HG02610 (cell line): ENCODE results near the gene KDM2B.
"Not testable (repeated sequence)": the region's sequence is repeated elsewhere in the genome, so short reads cannot be mapped to it uniquely, and the experiment has no call there.

Source experiments
- ATAC-seq: cut with Tn5 transposase; IDR thresholded peaks from one replicate; pipeline ENCODE4 v1.9.1; 2021; ENCODE audit warnings: mild to moderate bottlenecking, moderate library complexity; ENCODE audit not compliant: unreplicated experiment

Gene KDM2B

DNA sequence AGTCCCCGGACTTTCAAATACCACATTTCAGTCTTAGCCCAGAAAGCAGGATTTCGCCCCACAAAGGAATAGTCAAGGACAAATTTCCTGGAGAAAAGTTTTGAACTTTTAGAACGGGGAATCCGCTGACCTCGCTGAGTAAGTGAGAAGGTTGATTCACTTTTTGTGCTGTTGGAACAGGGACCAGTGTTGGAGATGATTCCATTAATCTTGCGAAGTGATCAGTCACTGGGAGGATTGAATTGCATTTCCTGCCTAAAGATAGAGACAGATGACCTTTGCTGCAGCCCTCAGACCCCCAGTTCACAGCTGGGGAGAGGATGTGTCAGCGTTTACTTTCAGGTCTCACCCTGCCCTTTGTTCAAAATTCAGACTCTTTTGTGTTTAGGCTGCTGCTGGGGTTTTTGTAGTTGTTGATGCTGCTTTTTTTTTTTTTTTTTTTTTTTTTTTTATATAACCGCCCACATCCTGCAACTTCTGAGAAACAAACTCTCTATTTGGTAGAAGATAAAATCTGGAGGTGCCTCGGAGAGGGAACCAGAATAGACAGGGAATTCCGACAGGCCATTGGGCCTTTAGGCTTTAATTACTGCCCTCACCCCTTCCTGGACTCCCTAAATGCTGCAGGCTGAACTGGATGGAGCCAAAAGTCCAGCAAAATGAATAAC is 9.8 kb upstream of the KDM2B start:
- ATAC-seq = peak; percentile 45

DNA sequence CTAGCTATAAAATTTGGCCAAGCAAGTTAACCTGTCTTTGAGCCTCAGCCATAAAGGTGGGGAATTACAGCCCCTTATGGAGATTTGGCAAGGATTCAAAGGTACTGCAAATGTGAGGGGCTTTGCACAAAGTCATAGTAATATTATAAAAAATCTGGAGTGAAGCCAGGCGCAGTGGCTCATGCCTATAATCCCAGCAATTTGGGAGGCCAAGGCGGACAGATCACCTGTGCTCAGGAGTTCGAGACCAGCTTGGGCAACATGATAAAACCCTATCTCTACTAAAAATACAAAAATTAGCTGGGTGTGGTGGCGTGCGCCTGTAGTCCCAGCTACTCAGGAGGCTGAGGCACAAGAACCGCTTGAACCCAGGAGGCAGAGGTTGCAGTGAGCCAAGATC is 4.1 kb upstream of the KDM2B start:
- not testable (repeated sequence) for ATAC-seq

DNA sequence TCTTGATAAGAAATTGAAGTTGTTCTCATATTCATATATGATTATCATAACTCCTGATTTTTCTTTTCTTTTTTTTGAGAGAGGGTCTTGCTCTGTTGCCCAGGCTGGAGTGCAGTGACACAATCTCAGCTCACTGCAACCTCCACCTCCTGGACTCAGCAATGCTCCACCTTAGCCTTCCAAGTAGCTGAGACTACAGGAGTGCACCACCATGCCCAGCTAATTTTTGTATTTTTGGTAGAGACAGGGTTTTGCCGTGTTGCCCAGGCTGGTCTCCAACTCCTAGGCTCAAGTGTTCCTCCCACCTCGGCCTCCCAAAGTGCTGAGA is 2.5 kb upstream of the KDM2B start:
- not testable (repeated sequence) for ATAC-seq

DNA sequence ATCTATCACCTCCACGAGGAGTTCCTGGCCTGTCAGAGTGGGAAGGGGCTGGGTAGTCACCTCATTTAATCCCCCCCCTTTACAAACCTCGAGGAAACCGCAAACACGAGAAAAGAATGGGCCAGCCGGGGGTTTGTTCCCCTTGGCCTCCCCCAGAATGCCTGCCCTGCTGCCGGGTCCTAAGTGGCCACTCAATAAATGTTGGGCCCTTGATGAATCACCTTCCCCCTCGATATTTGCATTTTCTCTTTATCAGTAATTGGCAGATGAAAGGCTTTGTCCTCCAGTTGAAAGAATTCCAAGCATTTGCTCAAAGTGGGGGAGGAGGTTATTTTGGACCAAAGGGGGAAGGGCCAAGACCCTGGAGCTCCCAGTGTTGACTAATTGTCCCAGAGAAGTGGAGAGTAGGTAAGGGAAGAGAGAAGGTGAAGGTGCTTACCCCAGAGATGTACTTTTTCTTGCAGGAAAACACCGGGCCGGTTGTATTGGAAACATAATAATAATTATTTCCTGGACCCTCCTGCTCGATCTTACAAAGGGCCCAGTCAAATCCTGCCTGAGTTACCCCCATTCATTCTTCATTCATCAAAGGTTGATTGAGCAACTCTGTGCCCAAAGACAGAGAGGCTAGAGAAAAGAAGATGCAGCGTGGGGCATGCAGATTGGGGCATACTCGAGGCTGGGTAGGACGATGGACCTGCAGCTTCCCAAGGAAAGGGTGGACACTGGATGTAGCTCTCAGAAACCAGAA is 1.9 kb upstream of the KDM2B start:
- no peak for ATAC-seq

DNA sequence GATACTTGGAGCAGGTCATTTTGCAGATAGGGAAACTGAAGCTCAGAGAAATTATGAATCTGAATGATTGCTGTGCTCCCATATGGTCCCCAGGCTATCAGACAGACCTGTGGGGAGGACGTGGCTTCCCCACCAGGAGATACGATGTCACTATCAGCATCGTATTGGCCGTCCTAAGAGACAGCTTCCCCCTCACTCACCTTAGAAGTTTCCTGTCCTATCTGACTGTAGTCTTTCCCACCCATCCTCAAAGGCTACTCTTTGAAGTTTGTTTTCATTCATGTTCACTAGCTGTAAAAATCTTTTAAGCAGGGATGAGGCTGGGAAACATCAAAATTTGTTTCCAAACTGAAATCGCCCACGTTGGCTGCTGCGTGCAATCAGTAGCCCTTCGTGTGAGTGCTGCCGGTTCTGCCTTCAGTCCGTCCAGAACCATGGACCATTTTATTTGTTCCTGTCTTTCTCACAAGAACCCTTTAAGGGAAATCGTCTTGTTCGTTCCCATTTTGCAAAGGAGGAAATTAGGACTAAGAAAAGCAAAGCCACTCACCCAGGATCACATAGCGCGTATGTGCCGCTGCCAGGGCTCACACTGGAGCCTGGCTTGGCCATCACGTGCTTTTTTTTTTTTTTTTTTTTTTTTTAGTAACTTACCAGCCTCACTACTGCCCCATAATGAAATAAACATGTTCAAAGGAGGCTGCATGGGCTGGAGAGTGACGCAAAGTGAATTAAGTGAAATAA is 1.0 kb upstream of the KDM2B start:
- ATAC-seq = no peak

DNA sequence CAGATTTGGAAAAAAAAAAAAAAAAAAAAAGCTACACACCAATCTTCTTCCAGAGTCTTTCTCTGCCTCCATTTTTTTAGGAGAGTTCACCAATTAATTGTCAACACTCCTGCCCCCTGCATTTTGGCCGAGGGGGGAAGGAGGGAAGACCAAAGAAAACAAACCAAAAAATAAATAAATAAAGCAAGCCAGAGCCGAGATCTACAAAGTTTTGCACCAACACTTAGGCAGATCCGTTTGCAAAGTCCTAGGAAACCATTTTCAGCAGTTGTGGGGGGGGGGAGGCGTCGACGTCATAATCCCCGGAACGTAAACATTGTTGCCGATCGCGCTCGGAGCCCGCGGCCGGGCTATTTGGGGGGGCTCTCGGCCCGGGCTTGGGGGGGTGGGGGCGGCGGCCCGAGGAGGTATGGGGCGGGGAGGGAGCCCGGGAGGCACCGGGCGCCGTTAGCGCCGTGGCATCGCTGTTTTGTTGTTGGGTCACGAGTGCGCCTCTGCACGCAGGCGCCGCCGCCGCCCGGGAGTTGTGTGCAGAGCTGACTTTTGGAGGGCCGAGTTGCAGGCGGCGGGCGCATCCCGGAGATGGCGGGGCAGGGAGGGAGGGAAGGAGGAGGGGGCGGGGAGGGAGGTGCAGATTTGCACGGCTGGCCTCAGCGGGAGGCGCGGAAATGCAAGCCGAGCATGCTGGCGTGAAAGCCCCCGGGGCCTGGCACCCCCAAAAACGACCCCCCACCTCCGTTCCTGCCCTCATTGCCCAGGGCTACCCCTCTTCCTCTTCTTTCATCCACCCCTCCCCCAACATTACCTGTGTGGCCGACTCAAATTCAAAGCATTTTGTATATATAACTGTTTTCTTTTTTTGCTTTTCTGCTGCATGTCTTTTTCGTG is 598 bp downstream of the KDM2B start:
- no peak for ATAC-seq

DNA sequence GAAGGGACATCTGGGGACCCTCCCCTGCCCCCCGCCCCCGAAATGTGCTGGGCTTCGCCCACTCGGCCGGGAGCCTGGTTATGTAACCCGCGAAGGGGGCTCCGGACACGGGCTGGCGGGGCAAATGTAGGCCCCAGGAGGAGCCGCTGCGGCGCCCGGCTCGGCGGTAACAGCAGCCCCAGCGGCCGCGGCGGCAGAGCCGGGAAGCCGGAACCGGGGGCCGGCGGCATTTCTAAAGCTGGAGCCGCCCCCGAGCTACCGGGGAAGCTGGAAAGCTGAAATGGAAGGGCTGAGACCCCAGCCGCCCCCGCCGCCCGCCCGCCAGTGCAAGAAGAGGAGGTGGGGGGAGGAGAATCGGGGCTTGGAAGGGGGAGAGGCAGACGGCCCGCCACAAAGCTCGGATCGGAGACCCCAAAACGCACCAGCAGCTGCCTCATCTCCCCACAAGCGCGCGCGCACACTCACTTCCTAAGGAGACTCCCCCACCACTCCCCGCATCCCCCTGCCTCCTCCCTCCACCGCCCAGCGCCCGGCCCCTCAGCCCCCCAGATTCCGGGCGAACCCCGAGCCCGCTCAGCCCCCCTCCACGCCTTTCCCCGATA is 1.5 kb downstream of the KDM2B start:
- no peak for ATAC-seq

DNA sequence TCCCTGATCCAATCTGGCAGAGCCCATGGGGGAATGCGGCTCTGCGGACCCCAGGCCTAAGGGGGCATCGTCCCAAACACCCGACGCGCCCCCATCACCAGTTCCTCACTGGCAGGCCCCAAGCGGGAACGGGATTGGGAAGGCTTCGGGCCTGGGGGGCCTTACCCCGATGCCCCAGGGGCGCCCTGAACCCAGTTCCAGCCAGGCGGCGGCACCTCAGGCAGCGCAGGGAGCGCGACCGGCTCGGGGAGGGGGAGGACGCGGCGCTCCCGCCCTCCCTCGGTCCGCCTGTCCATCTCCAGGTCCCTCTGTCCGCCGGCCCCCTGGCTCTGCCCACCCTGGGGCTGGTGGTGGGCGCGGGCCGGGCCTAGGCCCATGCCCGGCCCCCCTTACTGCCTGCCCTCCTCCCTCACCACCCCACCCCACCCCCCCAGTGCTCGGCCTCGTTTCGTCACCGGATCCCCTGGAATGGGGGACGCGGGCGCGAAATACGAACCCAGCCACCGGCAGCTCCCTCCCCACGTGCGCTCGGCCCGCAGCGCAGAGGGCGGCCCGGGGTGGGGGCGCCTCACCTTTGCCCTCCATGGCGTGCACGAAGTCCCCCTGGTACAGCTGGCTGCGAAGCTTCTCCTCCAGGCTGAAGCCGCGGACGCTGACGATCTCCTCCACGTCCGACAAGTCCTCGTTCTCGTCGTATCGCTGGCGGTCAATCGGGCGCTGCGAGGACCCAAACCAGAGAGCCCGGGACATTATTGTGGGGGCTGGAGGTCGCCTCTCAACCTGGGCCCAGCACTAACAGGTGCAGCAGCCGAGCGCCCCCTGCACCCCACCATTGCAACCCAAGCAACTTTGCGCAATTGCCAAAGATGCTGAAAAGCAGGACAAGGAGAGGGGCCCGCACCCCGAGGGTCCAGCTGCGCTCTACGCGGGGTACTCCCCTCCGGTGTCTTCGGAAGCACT is 2.3 kb downstream of the KDM2B start:
- ATAC-seq = no peak

DNA sequence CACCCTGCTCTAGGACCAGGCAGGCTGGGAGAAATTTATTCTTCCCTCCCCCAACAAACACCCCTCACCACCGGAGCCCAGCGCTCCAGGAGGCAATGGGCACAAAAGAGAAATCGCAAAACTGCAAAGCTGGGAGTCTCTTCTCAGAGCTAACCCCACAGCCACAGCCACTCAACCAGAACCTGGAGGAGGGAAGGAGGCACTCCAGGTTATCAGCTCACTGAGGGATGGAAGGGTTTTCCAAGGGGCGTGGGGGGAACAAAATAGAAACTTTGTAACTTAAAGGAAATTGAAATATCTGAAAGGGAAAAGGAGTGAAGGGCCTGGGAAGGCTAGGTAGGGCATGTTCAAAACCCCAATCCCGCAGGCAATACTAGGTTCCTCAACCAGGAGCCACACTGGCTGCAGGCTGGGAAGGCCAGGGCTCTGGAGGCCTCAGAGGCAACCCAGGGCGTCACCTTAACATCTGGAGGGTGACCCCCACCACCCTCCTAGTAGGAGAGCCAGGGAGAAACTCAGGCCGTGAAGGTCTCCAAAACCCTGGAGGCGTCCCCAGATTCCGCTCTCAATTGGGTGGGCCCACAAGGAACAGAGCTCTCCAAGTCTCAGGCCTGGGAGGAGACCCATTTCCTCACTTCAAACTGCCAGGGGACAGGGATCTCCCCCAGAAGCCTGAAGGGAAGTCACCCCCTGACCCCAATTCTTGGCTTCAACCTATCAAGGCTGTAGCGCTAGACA is 3.2 kb downstream of the KDM2B start:
- no peak for ATAC-seq

DNA sequence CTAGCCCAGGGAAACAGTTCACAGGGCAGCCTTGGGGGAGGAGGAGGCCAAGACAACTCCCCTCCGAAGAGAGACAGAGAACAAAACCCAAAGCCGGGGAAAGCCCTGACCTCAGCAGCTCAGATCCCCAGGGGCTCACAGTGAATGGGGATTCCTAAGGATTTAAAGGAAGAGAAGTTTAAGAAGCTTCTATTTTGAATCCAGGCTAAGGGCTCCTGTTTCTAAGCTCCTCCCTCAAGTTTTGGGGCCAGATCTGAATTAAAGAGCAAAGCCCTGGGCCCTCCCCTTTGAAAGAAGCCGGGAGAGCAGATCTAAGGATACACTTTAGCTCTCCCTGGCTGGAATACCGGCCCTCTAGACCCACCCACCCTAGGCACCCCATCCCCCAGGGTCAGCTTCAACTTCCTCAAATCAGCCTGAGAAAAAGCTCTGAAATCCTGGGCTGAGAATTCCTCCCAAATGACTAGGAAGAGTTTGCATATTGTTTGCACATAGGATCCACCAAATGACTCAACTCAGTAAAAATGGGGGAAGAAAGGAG is 3.9 kb downstream of the KDM2B start:
- no peak for ATAC-seq

DNA sequence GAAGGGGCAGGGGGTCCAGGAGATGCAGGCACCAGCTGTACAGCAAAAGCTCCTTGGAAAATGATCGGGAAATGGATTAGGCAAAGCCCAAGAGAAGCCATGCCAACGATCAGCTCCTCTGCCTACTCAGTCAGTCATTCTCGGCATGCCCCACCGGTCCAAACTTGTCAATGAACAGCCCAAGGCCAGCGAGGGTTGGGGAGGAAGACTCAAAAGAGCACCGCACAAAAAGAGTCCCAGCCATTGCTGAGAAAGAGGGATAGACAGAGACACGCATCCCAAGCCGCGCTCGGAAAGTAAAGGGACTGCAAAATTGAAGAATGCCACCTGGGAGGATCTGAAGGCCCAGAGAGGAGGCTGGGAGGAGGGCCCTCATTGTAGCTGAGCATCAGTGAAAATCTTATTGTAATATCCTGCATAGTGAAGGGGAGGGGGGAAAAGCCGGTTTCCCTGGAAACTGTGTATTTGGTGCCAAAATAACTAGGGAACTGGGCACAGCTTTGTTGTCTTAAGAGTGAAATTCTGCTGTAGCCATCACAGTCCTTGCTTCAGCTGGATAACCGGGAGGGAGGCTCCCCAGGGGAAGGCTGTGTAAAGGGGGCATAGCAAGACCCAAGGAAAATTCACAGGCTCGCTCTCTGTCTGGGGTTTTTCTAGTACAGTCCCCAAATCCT is 4.7 kb downstream of the KDM2B start:
- ATAC-seq = no peak

DNA sequence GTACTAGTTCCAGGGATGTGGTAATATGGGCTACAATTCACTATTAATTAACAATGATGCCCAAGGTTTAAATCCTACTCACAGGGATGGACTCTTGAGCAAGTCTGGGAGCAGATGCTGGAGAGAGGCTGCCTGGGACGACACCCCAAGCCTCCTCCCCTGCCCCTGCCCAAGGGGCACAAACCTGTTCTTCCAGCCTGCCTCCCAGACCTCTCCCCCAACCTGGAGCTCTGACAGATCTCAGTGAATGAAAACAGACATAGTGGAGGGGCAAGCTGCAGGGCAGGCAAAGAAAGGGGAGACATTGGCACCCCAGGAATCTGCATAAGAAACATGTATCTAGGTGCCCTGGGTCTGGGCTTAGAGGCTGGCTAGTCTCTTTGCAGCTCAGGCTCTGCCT is 5.8 kb downstream of the KDM2B start:
- no peak for ATAC-seq

DNA sequence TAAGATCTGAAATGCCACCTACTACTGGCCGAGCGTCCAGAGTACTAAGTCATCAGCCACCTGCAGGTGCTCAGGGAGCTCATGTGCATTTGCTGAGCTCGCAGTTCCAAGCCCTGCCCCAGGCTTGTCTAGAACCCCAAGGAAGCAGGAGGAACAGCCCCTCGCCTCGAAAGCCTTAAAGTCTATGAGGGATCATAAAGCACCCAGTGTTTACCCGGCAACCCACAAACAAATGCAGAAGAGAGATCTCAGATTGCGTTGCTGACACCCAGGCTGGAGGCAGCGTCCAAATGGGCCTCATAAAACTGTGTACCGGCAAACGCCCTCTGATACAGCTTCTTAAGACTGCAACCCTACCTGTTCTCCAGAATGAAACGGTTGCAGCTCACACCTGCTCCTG is 6.8 kb downstream of the KDM2B start:
- ATAC-seq = no peak

DNA sequence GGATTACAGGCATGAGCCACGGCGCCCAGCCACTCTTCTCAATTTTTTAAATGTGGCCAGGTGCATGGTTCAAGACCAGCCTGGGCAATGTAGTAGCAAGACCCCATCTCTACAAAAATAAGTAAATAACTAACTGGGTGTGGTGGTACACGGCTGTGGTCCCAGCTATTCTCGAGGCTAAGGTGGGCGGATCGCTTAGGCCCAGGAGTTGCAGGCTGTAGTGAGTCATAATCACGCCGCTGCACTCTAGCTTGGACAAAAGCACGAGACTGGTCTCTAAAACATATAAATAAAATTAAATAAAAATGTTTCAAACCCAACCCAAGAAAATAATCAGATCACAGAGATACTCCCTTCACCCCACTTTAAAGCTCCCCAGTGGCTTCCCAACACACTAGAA is 8.9 kb downstream of the KDM2B start:
- ATAC-seq = no peak

DNA sequence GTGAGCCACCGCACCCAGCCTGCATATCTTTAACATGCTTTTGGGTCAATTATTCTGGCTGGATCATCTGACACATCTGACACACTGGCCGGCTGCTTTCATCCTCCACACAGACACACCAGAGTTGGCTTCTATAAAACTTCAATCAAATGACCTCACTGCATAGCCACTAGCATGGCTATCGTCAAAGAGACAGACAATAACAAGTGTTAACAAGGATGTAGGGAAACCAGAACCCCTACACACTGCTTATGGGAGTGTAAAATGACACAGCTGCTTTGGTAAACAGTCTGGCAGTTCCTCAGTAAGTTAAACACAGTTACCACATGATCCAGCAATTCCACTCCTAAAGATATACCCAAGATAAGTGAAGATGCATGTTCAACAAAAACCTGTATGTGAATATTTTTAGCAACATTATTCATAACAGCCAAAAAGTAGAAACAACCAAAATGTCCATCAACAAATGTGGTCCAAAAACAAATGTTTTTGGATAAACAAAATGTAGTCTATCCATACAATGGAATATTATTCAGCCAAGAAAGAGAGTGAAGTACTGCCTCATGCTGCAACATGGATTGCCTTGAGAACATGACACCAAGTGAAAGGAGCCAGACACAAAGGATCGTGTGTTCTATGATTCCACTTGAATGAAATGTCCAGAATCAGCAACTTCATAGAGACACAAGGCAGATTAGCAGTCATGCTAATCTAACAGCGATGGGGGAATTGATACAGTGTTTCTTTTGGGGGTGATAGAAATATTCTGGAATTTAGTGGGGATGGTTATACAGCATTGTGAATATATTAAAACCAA is 10.1 kb downstream of the KDM2B start:
- no peak for ATAC-seq

DNA sequence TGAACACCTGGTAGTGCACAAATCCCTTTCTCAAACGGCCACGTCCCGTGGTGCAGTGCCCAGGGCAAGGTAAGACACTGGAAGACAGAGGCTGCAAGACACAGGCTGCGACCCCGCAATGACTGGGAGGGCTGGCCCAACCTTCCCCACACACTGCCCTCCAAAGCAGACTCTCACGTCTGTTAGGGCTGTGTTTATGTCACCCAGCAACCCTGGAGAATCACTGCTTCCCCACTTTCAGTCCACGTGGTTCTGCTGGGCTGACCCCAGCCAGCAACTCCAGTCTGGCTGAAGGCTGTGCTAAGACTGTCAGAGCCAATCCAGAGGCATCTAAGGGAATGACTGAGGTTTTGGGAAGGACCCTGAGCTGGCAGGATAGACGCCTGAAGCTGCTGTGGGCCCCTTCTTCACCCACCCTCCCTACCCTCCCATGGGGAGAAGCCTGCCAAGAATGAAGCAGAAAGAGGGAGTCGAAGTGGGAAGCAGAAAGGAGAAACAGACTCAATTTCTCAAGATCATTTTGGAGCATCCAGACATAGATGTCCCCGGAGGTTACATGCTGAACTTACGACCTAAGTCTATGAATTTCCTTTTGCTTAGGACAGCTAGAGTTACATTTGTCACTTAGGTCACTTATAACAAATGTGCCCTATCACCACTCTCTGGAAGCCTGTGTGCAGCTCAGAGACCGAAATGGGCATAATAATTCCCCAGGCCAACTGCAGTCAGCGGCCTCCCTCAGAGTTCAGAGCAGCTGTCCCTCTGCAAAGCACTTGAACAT is 11.7 kb downstream of the KDM2B start:
- no peak for ATAC-seq
